OCI-M1 (cell line): ENCODE measurements around the gene BORCS5.
"Not testable (repeated sequence)": the region's sequence is repeated elsewhere in the genome, so short reads cannot be mapped to it uniquely, and the experiment has no call there.

ENCODE experiments used
- DNase-seq: peaks from one replicate; lab custom pipeline; 2025; lab: John Stamatoyannopoulos, UW

BORCS5 gene

GRCh38 chr12:12488823-12489550 lies 132.1 kb downstream of the BORCS5 start:
- no peak for DNase-seq

- DNase-seq = no peak
These were observed 134.7 kb downstream of the BORCS5 start for GRCh38 chr12:12491606-12492005.

GRCh38 chr12:12492547-12492946 lies 135.7 kb downstream of the BORCS5 start:
- no peak for DNase-seq

DNA sequence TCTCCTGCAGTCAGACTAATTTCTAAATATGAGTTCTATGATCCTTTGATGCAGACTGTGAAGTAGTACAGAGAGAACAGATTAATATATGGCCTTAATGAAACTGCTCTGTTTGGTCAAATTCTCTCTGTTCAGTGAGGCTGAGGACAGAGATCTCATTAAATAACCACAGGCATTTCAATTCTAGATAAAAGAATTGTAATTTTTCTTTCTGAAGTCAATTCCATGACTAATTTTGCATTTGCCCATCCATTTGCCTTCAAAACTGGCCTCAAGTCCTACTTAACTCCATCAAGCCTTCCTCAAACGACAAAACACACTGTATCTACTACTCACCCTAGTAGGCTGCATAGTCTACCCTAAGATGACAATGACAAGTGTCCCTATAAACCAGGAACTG lies 138.7 kb downstream of the BORCS5 start:
- no peak for DNase-seq

GRCh38 chr12:12498210-12498609 lies 141.3 kb downstream of the BORCS5 start:
- DNase-seq = no peak

GRCh38 chr12:12499909-12500604 lies 143.2 kb downstream of the BORCS5 start:
- no peak for DNase-seq

- DNase-seq = no peak
These were observed 144.2 kb downstream of the BORCS5 start for GRCh38 chr12:12501121-12501520.

DNA sequence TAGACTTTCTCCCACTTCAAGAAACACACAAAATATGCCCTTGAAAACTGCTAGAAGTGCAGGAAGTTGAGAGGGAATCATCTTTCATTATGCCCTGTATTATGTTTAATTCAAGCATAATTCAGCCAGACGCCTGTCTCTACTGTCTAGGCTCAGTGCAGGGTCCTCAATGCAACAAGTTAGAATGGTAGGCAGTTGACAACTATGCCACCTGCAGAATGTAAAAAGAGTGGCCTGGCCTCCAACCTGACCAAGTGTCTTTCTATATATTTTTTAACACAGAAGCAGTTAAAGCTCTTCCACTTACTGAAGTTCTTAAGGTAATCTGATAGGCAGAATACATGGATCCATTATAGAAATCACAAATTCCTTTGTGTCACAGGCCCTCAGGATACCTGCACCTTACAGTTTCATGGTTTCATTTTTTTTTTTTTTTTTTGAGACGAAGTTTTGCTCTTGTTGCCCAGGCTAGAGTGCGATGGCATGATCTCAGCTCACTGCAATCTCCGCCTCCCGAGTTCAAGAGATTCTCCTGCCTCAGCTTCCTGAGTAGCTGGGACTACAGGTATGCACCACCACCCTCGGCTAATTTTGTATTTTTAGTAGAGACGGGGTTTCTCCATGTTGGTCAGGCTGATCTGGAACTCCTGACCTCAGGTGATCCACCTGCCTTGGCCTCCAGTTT lies 145.4 kb downstream of the BORCS5 start:
- not testable (repeated sequence) for DNase-seq

GRCh38 chr12:12502815-12503151 lies 145.9 kb downstream of the BORCS5 start:
- DNase-seq = no peak

DNA sequence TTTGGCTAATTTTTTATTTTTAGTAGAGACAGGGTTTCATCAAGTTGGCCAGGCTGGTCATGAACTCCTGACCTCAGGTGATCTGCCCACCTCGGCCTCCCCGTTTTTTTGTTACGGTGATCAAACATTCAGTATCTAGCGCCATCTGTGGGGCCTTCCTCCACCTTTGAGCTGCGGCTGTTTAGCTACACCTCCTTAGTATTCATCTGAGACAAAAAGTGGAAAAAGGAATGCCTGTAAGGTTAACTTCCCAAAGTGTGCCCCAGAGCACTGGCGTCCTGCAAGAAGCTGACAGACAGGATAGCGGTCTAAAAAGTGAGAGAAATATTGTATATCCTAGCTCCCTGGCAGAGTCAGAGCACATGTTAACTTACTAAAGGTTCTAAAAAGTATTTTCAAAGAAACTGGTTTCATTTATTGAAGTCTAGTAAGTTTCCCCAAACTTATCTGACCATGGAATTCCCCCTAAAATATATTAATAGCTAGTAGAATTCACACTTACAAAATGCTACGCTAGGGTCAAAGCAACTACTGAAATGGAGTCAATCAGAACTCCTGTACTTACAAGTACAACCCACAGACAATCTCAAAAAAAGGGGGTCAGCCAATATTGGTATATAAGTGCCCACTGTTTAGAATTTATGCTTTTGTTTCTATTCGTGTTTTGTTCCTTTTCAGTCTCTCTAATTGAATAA lies 146.7 kb downstream of the BORCS5 start:
- no peak for DNase-seq

- DNase-seq = peak; percentile 69
These were observed 148.9 kb downstream of the BORCS5 start for GRCh38 chr12:12505544-12506495.

- no peak for DNase-seq
These were observed 149.6 kb downstream of the BORCS5 start for GRCh38 chr12:12506496-12506890.

DNA sequence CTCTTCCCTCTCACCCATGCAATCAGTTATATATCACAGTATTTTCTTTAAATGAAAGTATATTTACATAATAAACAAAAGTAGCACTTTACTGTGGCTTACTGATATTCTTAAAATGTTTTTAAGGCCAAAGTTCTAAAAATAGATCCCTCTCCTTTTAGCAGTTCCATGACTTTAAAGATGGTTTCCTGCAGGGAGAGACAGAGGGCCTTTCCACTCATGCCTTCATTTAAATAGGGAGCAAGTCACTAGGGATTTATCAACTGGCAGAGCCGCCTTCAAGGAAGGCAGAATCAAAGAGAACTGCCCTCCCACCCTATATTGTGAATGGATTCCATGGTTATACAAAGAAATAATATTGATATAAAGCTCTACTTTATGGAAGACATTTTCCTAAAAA lies 150.2 kb downstream of the BORCS5 start:
- DNase-seq = no peak

- DNase-seq = no peak
These were observed 151.7 kb downstream of the BORCS5 start for GRCh38 chr12:12508612-12509011.

- DNase-seq = no peak
These were observed 153.3 kb downstream of the BORCS5 start for GRCh38 chr12:12510141-12510540.

GRCh38 chr12:12510551-12510950 lies 153.7 kb downstream of the BORCS5 start:
- no peak for DNase-seq

DNA sequence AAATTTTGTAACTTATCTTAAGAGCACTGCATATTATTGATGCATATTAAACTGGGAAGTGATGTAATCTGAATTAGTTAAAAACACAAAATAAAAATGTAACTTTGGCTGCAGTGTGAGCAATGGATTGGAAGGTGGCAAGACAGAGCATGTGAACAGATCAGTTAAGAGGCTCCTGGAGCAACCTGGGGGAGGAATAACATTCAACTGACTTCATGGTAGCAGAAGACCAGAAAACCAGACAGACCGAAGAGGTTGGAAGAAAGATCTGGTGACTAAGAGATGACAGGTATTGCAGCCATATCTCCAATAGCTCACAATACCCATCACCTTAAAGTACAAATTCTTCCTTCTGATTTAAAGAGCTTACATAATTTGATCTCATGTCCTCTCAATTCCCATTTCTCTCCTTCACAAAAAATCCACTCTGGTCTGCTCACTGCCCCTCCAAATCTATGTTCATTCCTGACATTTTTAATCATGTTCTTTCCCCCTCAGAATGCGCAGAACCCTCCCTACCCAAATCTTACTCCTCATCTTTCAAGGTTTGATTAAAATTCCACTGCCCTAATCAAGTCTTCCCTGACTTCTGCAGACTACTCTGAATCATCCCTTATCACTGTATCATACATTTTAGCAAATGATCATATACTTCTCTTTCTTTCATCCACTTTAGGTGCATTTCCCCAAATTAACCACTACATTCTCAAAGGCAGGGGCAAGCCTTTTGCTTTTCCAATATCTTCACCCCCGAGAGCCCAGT lies 154.3 kb downstream of the BORCS5 start:
- DNase-seq = no peak

- no peak for DNase-seq
These were observed 155.2 kb downstream of the BORCS5 start for GRCh38 chr12:12511895-12512711.

GRCh38 chr12:12513416-12514006 lies 156.6 kb downstream of the BORCS5 start:
- no peak for DNase-seq
